Measurements from ENCODE around the gene LRMDA. TPM values are rescaled to one million over a fixed set of nuclear protein-coding genes. Genes with fewer than 3 reads are reported as not detected.

Gene LRMDA
- total and polyA plus RNA-seq, 7 donors, result 2.8 to 22.2 (median 9.0) TPM

GRCh38 chr10:75541411-75541810, 110.0 kb downstream of the LRMDA start:
- Histone ChIP-seq H3K27me3 (no peaks in the 10 kb centered on the region), H3K4me3 (no peak overlapping the region), H3K36me3 (no peaks in the 10 kb centered on the region), H3K4me1 (peaks cover 0 to 40% (median 24%) of the 10 kb centered on the region in 4 donors), H3K27ac (no peak overlapping the region), H3K9me3 (no peaks in the 10 kb centered on the region)
- WGBS, 2 donors, result 86 to 89% methylated on average over 2 of the region's 2 CpGs
- no peak for DNase-seq
- TF ChIP-seq EP300 (IDR thresholded peaks at IDR 0.05), result no peak
- TF ChIP-seq POLR2AphosphoS5 (IDR thresholded peaks at IDR 0.05), result no peak
- TF ChIP-seq POLR2A (IDR thresholded peaks at IDR 0.05), result no peak
- TF ChIP-seq CTCF (IDR thresholded peaks at IDR 0.05), result no peak
- intact Hi-C loops (cut with DNase I), result no loop called here

GRCh38 chr10:75542084-75542483, 110.7 kb downstream of the LRMDA start:
- 80 to 90% methylated on average over 2 of the region's 2 CpGs for WGBS, 2 donors
- no peaks in the 10 kb centered on the region for H3K9me3 ChIP-seq
- DNase-seq, result no peak
- TF ChIP-seq EP300 (IDR thresholded peaks at IDR 0.05) (no peak), POLR2AphosphoS5 (IDR thresholded peaks at IDR 0.05) (no peak), CTCF (IDR thresholded peaks at IDR 0.05) (no peak), POLR2A (IDR thresholded peaks at IDR 0.05) (no peak)
- no peak overlapping the region for H3K4me3 ChIP-seq
- peak overlapping the region in 2 of 4 donors; percentile 46 to 59 for H3K27ac ChIP-seq
- H3K27me3 ChIP-seq, result no peaks in the 10 kb centered on the region
- intact Hi-C loops (cut with DNase I), result no loop called here
- no peaks in the 10 kb centered on the region for H3K36me3 ChIP-seq
- H3K4me1 ChIP-seq, result peaks cover 0 to 40% (median 25%) of the 10 kb centered on the region in 4 donors

GRCh38 chr10:75542906-75543305, 111.5 kb downstream of the LRMDA start:
- no peaks in the 10 kb centered on the region for H3K36me3 ChIP-seq
- no peaks in the 10 kb centered on the region for H3K27me3 ChIP-seq
- TF ChIP-seq CTCF (IDR thresholded peaks at IDR 0.05) (no peak), POLR2AphosphoS5 (IDR thresholded peaks at IDR 0.05) (peak; percentile 53 to 75 (median 65))
- H3K27ac ChIP-seq, result peak overlapping the region in 3 of 4 donors; percentile 30 to 59 (median 46)
- no peaks in the 10 kb centered on the region for H3K9me3 ChIP-seq
- intact Hi-C loops (cut with DNase I), result no loop called here
- 79 to 92% methylated on average over 7 of the region's 7 CpGs for WGBS, 2 donors
- H3K4me1 ChIP-seq, result peaks cover 0 to 48% (median 27%) of the 10 kb centered on the region in 4 donors
- DNase-seq, result peak; percentile 90
- H3K4me3 ChIP-seq, result no peak overlapping the region

- Histone ChIP-seq H3K4me1 (peaks cover 0 to 49% (median 27%) of the 10 kb centered on the region in 4 donors), H3K36me3 (no peaks in the 10 kb centered on the region), H3K27me3 (no peaks in the 10 kb centered on the region), H3K27ac (peak overlapping the region in 1 of 4 donors; percentile 59), H3K9me3 (no peaks in the 10 kb centered on the region), H3K4me3 (no peak overlapping the region)
- DNase-seq, result no peak
- 64 to 70% methylated on average over 2 of the region's 2 CpGs for WGBS, 2 donors
- intact Hi-C loops (cut with DNase I), result no loop called here
- TF ChIP-seq CTCF (IDR thresholded peaks at IDR 0.05) (no peak), POLR2A (IDR thresholded peaks at IDR 0.05) (no peak), POLR2AphosphoS5 (IDR thresholded peaks at IDR 0.05) (no peak), EP300 (IDR thresholded peaks at IDR 0.05) (no peak)
Observed at GRCh38 chr10:75544386-75544785, 113.0 kb downstream of the LRMDA start.

Data from sigmoid colon (tissue), 7 donors.